HL-60 (cell line): ENCODE data around the gene PORCN.

ENCODE experiments used
- POLR2AphosphoS5 ChIP-seq: IDR thresholded peaks from 2 replicates; pipeline ENCODE4 v1.6.1; 2012; ENCODE audit warnings: low read depth
- TF ChIP-seq, protein P1 (sequence below): IDR thresholded peaks from one replicate; pipeline ENCODE4 v1.5.1; 2011; ENCODE audit warnings: low read length, control low read depth, inconsistent platforms; ENCODE audit not compliant: insufficient read depth
- TF ChIP-seq, protein P2 (sequence below): IDR thresholded peaks from 2 replicates; pipeline ENCODE4 v1.6.1; 2012; ENCODE audit warnings: low read depth; ENCODE audit not compliant: insufficient replicate concordance

DNA sequence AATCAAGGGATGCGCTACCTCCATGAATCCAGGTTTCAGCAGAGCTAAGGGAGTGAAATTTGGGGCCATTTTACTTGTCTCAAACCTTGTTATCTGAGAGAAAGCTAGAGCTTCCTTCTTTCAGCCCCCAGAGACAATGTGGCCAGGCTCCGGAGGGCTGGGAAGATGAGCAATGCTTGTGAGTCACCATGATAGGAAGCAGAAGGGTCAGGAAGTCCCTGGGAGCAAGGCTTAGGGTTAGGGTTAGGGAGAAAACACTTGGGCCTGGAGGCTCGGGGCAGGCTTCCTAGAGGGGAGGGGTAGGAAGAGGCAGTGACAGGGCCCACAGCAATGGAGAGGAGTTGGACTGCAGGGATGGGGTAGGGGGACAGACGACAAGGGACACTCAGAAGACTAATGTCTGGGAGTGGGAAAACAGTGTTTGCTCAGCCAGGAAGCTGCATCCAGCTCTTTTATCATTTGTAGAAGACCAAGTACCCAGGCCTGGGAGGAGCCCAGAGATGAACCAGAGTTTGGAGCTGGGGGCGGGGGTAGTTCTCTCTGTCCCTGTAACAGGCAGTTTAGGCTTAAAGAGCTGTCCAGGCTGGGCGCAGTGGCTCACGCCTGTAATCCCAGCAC, 16.4 kb upstream of the PORCN start:
- TF ChIP-seq, protein P1, sequence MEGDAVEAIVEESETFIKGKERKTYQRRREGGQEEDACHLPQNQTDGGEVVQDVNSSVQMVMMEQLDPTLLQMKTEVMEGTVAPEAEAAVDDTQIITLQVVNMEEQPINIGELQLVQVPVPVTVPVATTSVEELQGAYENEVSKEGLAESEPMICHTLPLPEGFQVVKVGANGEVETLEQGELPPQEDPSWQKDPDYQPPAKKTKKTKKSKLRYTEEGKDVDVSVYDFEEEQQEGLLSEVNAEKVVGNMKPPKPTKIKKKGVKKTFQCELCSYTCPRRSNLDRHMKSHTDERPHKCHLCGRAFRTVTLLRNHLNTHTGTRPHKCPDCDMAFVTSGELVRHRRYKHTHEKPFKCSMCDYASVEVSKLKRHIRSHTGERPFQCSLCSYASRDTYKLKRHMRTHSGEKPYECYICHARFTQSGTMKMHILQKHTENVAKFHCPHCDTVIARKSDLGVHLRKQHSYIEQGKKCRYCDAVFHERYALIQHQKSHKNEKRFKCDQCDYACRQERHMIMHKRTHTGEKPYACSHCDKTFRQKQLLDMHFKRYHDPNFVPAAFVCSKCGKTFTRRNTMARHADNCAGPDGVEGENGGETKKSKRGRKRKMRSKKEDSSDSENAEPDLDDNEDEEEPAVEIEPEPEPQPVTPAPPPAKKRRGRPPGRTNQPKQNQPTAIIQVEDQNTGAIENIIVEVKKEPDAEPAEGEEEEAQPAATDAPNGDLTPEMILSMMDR, result no peak
- TF ChIP-seq, protein P2, sequence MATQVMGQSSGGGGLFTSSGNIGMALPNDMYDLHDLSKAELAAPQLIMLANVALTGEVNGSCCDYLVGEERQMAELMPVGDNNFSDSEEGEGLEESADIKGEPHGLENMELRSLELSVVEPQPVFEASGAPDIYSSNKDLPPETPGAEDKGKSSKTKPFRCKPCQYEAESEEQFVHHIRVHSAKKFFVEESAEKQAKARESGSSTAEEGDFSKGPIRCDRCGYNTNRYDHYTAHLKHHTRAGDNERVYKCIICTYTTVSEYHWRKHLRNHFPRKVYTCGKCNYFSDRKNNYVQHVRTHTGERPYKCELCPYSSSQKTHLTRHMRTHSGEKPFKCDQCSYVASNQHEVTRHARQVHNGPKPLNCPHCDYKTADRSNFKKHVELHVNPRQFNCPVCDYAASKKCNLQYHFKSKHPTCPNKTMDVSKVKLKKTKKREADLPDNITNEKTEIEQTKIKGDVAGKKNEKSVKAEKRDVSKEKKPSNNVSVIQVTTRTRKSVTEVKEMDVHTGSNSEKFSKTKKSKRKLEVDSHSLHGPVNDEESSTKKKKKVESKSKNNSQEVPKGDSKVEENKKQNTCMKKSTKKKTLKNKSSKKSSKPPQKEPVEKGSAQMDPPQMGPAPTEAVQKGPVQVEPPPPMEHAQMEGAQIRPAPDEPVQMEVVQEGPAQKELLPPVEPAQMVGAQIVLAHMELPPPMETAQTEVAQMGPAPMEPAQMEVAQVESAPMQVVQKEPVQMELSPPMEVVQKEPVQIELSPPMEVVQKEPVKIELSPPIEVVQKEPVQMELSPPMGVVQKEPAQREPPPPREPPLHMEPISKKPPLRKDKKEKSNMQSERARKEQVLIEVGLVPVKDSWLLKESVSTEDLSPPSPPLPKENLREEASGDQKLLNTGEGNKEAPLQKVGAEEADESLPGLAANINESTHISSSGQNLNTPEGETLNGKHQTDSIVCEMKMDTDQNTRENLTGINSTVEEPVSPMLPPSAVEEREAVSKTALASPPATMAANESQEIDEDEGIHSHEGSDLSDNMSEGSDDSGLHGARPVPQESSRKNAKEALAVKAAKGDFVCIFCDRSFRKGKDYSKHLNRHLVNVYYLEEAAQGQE, result no peak
- TF ChIP-seq POLR2AphosphoS5, result no peak
